AG04449 (cell line): Measurements from ENCODE around the gene POLR2M.

Experiments used
- CTCF ChIA-PET: fragments of 350-600 bp; formaldehyde crosslinking; extraction: SDS; loops from one replicate; lab custom pipeline; 2021; ENCODE audit warnings: antibody characterized with exemption; lab: Yijun Ruan, JAX
- POLR2A ChIA-PET: fragments of 400-600, 350-600 bp; formaldehyde crosslinking; extraction: SDS; loops from one replicate; lab custom pipeline; 2020; ENCODE audit warnings: antibody characterized with exemption, inconsistent platforms; lab: Yijun Ruan, JAX
- DNase-seq: peaks from one replicate; pipeline ENCODE4 v3.0.0-alpha.2; 2010; ENCODE audit warnings: low read depth, low spot score
- H3K4me3 ChIP-seq: 2 replicates; pipeline ENCODE4 v1.5.1; 2011; ENCODE audit warnings: low read depth, mild to moderate bottlenecking, control low read depth, low read length
- CTCF ChIP-seq: IDR thresholded peaks from one replicate; pipeline ENCODE4 v1.5.1; 2011; ENCODE audit warnings: mild to moderate bottlenecking, moderate library complexity, low read length, control low read depth, inconsistent platforms; ENCODE audit not compliant: insufficient read depth; ENCODE audit errors: missing control alignments

The POLR2M gene

GRCh38 chr15:57752436-57752835 lies 45.9 kb downstream of the POLR2M start:
- CTCF ChIA-PET, result interaction anchor here (1.7 to 16.9 kb wide), 6 partner anchors 12 to 431 kb away, joined by 4 to 240 read pairs (median 40); partner anchors contain the start of gene ALDH1A2
- TF ChIP-seq CTCF, result peak; percentile 2
- POLR2A ChIA-PET, result no interaction called here
- no peak overlapping the region for H3K4me3 ChIP-seq
- DNase-seq, result no peak

DNA sequence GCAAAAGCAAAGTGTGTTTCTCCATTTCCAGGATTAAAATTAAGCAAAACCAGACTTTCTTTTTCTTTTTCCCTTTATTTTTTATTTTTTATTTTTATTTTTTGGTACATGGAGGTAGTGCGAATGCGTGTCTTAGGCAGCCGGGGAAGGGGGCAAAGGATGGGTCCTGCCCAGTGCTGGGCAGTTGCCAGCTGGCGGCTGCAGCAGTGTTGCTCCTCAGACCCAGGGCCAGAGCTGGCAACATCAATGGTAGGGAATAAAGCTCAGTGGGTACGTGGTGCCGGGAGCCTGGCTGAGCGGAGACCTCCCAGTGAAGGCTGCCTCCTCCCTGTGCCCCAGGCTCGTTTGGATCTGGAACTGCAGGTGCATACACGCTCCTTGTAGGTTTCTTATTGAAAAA lies 46.3 kb downstream of the POLR2M start:
- ChIA-PET POLR2A (no interaction called here), CTCF (interaction anchor here (1.7 to 16.9 kb wide), 5 partner anchors 12 to 430 kb away, joined by 4 to 240 read pairs (median 41); partner anchors contain the start of gene ALDH1A2)
- no peak overlapping the region for H3K4me3 ChIP-seq
- no peak for TF ChIP-seq CTCF
- DNase-seq, result no peak

- no peak overlapping the region for H3K4me3 ChIP-seq
- no peak for DNase-seq
- ChIA-PET CTCF (no interaction called here), POLR2A (no interaction called here)
- no peak for TF ChIP-seq CTCF
Observed at GRCh38 chr15:57756466-57756865, 50.0 kb downstream of the POLR2M start.

DNA sequence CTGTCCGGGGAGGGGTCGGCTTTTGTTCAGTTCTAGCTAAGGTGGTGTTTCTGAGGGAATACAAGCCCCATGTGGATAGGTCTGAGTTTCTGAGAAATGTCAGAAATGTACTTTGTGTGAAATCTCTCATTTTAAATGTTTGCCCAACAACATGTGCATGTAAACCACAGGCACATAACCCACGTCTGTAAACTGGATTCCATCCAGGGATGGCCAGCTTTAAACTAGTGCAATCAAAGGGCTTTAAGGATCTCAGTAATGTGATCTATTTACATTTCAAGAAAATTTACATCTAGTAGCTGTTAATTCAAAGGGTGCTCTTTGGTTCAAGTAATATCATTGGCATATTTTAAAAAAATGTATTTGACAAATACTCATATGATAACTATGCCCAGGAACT lies 52.0 kb downstream of the POLR2M start:
- CTCF ChIA-PET, result interaction anchor here (0.6 to 1.6 kb wide), 7 partner anchors 11 to 313 kb away, joined by 3 to 7 read pairs (median 4); partner anchors contain the start of gene ALDH1A2

GRCh38 chr15:57761562-57761961 lies 55.0 kb downstream of the POLR2M start:
- H3K4me3 ChIP-seq, result no peak overlapping the region
- POLR2A ChIA-PET, result no interaction called here
- TF ChIP-seq CTCF, result no peak
- DNase-seq, result no peak
- CTCF ChIA-PET, result interaction anchor here (1.5 to 1.7 kb wide), 3 partner anchors 11 to 99 kb away, joined by 3 to 7 read pairs (median 4); no protein-coding TSS in a partner anchor

More for the DNA sequence above, 52.0 kb downstream of the POLR2M start:
- no peak for TF ChIP-seq CTCF
- POLR2A ChIA-PET, result no interaction called here
- DNase-seq, result no peak
- H3K4me3 ChIP-seq, result no peak overlapping the region

- DNase-seq, result no peak
- POLR2A ChIA-PET, result no interaction called here
- TF ChIP-seq CTCF, result no peak
- CTCF ChIA-PET, result interaction anchor here (1.7 kb wide), 1 partner anchor 30 kb away, joined by 7 read pairs; no protein-coding TSS in a partner anchor
- H3K4me3 ChIP-seq, result no peak overlapping the region
Observed at GRCh38 chr15:57762302-57762701, 55.8 kb downstream of the POLR2M start.
